Sigmoid colon (tissue), 4 donors: Measurements from ENCODE around the gene OR2A12.

Source experiments
- POLR2A ChIP-seq, 2 donors: fragments of 450-650 bp; IDR thresholded peaks; one replicate each; pipeline ENCODE4 v1.6.1; 2016; ENCODE audit warnings: antibody characterized with exemption in 2 of 2, mild to moderate bottlenecking in 2 of 2, moderate library complexity in 2 of 2
- POLR2AphosphoS5 ChIP-seq, 4 donors: sonication (generic); formaldehyde crosslinking; IDR thresholded peaks; one replicate each; pipeline ENCODE4 v1.6.1; 2017; ENCODE audit warnings: antibody characterized with exemption in 4 of 4
- TF ChIP-seq, protein P1 (sequence below), 4 experiments: fragments of 450-650 bp in 3 of 4; fragments of 200-600 bp in 1 of 4; IDR thresholded peaks; one replicate each; pipeline ENCODE4 v1.5.1; 2016 to 2019; ENCODE audit warnings: antibody characterized with exemption in 4 of 4, mild to moderate bottlenecking in 3 of 4, moderate library complexity in 2 of 4

GRCh38 chr7:144087230-144087629 lies 1.2 kb downstream of the OR2A12 start:
- no peak for TF ChIP-seq POLR2A (IDR thresholded peaks at IDR 0.05)
- no peak for TF ChIP-seq POLR2AphosphoS5 (IDR thresholded peaks at IDR 0.05)
- TF ChIP-seq, protein P1, sequence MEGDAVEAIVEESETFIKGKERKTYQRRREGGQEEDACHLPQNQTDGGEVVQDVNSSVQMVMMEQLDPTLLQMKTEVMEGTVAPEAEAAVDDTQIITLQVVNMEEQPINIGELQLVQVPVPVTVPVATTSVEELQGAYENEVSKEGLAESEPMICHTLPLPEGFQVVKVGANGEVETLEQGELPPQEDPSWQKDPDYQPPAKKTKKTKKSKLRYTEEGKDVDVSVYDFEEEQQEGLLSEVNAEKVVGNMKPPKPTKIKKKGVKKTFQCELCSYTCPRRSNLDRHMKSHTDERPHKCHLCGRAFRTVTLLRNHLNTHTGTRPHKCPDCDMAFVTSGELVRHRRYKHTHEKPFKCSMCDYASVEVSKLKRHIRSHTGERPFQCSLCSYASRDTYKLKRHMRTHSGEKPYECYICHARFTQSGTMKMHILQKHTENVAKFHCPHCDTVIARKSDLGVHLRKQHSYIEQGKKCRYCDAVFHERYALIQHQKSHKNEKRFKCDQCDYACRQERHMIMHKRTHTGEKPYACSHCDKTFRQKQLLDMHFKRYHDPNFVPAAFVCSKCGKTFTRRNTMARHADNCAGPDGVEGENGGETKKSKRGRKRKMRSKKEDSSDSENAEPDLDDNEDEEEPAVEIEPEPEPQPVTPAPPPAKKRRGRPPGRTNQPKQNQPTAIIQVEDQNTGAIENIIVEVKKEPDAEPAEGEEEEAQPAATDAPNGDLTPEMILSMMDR (IDR thresholded peaks at IDR 0.05), result no peak
